Body of pancreas (tissue), 4 donors: Measurements from ENCODE around the gene SCN5A. TPM values are rescaled to one million over a fixed set of nuclear protein-coding genes. Genes with fewer than 3 reads are reported as not detected.

ENCODE experiments used
- ATAC-seq: fragments of 150-250 bp; one replicate; pipeline ENCODE4 v1.9.1; 2016
- DNase-seq, 4 donors: peaks; one replicate each; pipeline ENCODE4 v3.0.0-alpha.2; 2019
- H3K27ac ChIP-seq, 4 donors: fragments of 200-600 bp; sonication (generic); 1 replicate in 3 of 4; 2 replicates in 1 of 4; pipeline versions ENCODE4 v1.5.1 to v1.6.1; 2016 to 2019; ENCODE audit warnings: mild to moderate bottlenecking in 1 of 4, mixed read lengths in 1 of 4, moderate library complexity in 1 of 4
- H3K27me3 ChIP-seq, 2 donors: fragments of 200-600 bp; sonication (generic); one replicate each; pipeline ENCODE4 v1.6.0; 2016; ENCODE audit warnings: mild to moderate bottlenecking in 1 of 2
- H3K36me3 ChIP-seq, 2 donors: fragments of 200-600 bp; sonication (generic); replicated peaks in 1 of 2; 2 replicates each; pipeline ENCODE4 v1.5.1; 2016; ENCODE audit warnings: low read depth in 2 of 2; ENCODE audit not compliant: insufficient read depth in 1 of 2
- H3K4me1 ChIP-seq: fragments of 200-600 bp; sonication (generic); one replicate; pipeline ENCODE4 v1.6.0; 2016
- H3K4me3 ChIP-seq, 2 donors: fragments of 200-600 bp; sonication (generic); 1 replicate in 1 of 2; 2 replicates in 1 of 2; pipeline ENCODE4 v1.5.1; 2016 to 2019
- H3K9me3 ChIP-seq, 3 donors: fragments of 200-600 bp; sonication (generic); 1 replicate in 2 of 3; 2 replicates in 1 of 3; pipeline ENCODE4 v1.5.1; 2016
- POLR2A ChIP-seq, 3 donors: fragments of 450-650 bp; IDR thresholded peaks; one replicate each; pipeline ENCODE4 v1.6.1; 2016; ENCODE audit warnings: antibody characterized with exemption in 3 of 3, mild to moderate bottlenecking in 2 of 3
- WGBS, 2 donors: methylation state at CpG; one replicate each; pipeline ENCODE4 v1.1.5; 2017; 5-methylcytosine and 5-hydroxymethylcytosine counted together
- intact Hi-C: fragments of 100-400 bp; cut with DNase I; formaldehyde crosslinking; loops from one replicate; pipeline ENCODE4 v1.15.1; 2023
- total RNA-seq, 2 donors: library from RNA; depleted of rRNA; stranded (reverse); fragments of >200 nt; gene quantifications; one replicate each; pipeline ENCODE4 v1.1.0, GENCODE V29; 2016
- TF ChIP-seq, protein P1 (sequence below), 7 experiments: fragments of 450-650 bp in 4 of 7; fragments of 200-600 bp in 3 of 7; sonication (generic) in 3 of 7; IDR thresholded peaks; one replicate each; pipeline ENCODE4 v1.5.1; 2016 to 2019; ENCODE audit warnings: antibody characterized with exemption in 7 of 7

SCN5A gene
- total RNA-seq, 2 donors from 2014 or later, result 0.26 TPM; not detected in 1

- Histone ChIP-seq H3K4me3 (no peak overlapping the region), H3K4me1 (no peaks in the 10 kb centered on the region), H3K36me3 (no peaks in the 10 kb centered on the region), H3K9me3 (no peaks in the 10 kb centered on the region), H3K27ac (no peak overlapping the region), H3K27me3 (no peaks in the 10 kb centered on the region)
- ATAC-seq (no peak), DNase-seq (no peak)
- WGBS, 2 donors, result 62 to 65% methylated on average over 1 of the region's 1 CpG
- intact Hi-C loops, result no loop called here
- TF ChIP-seq, protein P1, sequence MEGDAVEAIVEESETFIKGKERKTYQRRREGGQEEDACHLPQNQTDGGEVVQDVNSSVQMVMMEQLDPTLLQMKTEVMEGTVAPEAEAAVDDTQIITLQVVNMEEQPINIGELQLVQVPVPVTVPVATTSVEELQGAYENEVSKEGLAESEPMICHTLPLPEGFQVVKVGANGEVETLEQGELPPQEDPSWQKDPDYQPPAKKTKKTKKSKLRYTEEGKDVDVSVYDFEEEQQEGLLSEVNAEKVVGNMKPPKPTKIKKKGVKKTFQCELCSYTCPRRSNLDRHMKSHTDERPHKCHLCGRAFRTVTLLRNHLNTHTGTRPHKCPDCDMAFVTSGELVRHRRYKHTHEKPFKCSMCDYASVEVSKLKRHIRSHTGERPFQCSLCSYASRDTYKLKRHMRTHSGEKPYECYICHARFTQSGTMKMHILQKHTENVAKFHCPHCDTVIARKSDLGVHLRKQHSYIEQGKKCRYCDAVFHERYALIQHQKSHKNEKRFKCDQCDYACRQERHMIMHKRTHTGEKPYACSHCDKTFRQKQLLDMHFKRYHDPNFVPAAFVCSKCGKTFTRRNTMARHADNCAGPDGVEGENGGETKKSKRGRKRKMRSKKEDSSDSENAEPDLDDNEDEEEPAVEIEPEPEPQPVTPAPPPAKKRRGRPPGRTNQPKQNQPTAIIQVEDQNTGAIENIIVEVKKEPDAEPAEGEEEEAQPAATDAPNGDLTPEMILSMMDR (IDR thresholded peaks at IDR 0.05), result no peak
- TF ChIP-seq POLR2A (IDR thresholded peaks at IDR 0.05), result no peak
Observed at GRCh38 chr3:38600551-38600950, 48.9 kb downstream of the SCN5A start.

- WGBS, 2 donors, result 80 to 81% methylated on average over 2 of the region's 2 CpGs
- no peak for DNase-seq
- no peaks in the 10 kb centered on the region for H3K4me1 ChIP-seq
- H3K27ac ChIP-seq, result no peak overlapping the region
- H3K36me3 ChIP-seq, result no peaks in the 10 kb centered on the region
- H3K4me3 ChIP-seq, result no peak overlapping the region
- intact Hi-C loops, result no loop called here
- TF ChIP-seq POLR2A (IDR thresholded peaks at IDR 0.05), result no peak
- TF ChIP-seq, protein P1 (IDR thresholded peaks at IDR 0.05), result no peak
- H3K9me3 ChIP-seq, result no peaks in the 10 kb centered on the region
- no peak for ATAC-seq
- no peaks in the 10 kb centered on the region for H3K27me3 ChIP-seq
Observed at GRCh38 chr3:38599886-38600285, 49.6 kb downstream of the SCN5A start.

DNA sequence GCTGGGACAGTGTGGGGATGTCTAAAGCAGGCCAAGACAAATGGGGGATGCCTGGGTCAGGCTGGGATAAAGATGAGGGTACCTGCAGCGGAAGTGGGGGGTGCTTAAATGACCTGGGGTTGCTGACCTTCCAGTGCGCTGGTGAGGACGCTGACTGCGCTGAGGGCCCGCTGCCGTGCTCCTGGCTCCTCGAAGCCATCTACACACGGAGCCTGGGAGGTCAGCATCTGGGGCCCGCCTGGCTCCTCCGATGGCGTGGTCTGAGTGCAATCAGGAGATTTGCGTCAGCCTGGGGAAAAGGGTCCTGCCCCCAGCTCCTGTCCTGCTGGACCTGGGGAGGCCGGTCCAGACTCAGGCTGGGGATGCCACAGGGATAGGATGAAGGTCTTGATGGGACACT, 50.7 kb downstream of the SCN5A start:
- no peaks in the 10 kb centered on the region for H3K36me3 ChIP-seq
- 85 to 91% methylated on average over 5 to 13 of the region's 13 CpGs for WGBS, 2 donors
- H3K27me3 ChIP-seq, result no peaks in the 10 kb centered on the region
- H3K4me3 ChIP-seq, result no peak overlapping the region
- no peak for DNase-seq
- intact Hi-C loops, result no loop called here
- no peak for ATAC-seq
- no peaks in the 10 kb centered on the region for H3K4me1 ChIP-seq
- no peak overlapping the region for H3K27ac ChIP-seq
- TF ChIP-seq, protein P1 (IDR thresholded peaks at IDR 0.05), result no peak
- no peak for TF ChIP-seq POLR2A (IDR thresholded peaks at IDR 0.05)
- H3K9me3 ChIP-seq, result no peaks in the 10 kb centered on the region

- no peak overlapping the region for H3K4me3 ChIP-seq
- H3K27me3 ChIP-seq, result no peaks in the 10 kb centered on the region
- no peak for TF ChIP-seq POLR2A (IDR thresholded peaks at IDR 0.05)
- TF ChIP-seq, protein P1 (IDR thresholded peaks at IDR 0.05), result no peak
- 73 to 77% methylated on average over 10 to 12 of the region's 12 CpGs for WGBS, 2 donors
- no peaks in the 10 kb centered on the region for H3K36me3 ChIP-seq
- H3K4me1 ChIP-seq, result no peaks in the 10 kb centered on the region
- ATAC-seq (no peak), DNase-seq (no peak)
- no peaks in the 10 kb centered on the region for H3K9me3 ChIP-seq
- no peak overlapping the region for H3K27ac ChIP-seq
- intact Hi-C loops, result no loop called here
Observed at GRCh38 chr3:38597502-38598060, 51.9 kb downstream of the SCN5A start.

DNA sequence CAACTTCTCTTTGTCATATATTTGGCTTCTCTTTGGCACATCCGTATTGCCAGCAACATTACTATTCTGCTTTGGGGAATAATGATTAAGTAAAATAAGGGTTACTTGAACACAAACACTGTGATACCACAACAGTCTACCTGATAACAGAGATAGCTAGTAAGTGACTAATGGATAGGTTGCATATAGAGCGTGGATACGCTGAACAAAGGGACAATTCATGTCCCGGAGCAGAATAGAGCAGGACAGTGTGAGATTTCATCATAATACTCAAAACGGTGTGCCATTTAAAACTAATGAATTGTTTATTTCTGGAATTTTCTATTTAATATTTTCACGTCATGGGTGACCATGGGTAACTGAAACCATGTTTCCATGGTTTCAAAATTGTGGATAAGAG, 54.1 kb downstream of the SCN5A start:
- Histone ChIP-seq H3K27ac (no peak overlapping the region), H3K4me1 (no peaks in the 10 kb centered on the region), H3K9me3 (no peaks in the 10 kb centered on the region), H3K27me3 (no peaks in the 10 kb centered on the region), H3K36me3 (no peaks in the 10 kb centered on the region), H3K4me3 (no peak overlapping the region)
- intact Hi-C loops, result no loop called here
- TF ChIP-seq, protein P1 (IDR thresholded peaks at IDR 0.05), result no peak
- no peak for TF ChIP-seq POLR2A (IDR thresholded peaks at IDR 0.05)
- 37 to 40% methylated on average over 6 of the region's 6 CpGs for WGBS, 2 donors
- DNase-seq, result no peak
- no peak for ATAC-seq
